Fibroblast of upper back skin (primary cell): Measurements from ENCODE around the gene ATP5F1D.
A peak's percentile ranks its signal among the peaks of the same experiment; 100 is the strongest.

Source experiments
- DNase-seq: peaks from one replicate; pipeline ENCODE4 v3.0.0-alpha.2; 2013

Gene ATP5F1D

DNA sequence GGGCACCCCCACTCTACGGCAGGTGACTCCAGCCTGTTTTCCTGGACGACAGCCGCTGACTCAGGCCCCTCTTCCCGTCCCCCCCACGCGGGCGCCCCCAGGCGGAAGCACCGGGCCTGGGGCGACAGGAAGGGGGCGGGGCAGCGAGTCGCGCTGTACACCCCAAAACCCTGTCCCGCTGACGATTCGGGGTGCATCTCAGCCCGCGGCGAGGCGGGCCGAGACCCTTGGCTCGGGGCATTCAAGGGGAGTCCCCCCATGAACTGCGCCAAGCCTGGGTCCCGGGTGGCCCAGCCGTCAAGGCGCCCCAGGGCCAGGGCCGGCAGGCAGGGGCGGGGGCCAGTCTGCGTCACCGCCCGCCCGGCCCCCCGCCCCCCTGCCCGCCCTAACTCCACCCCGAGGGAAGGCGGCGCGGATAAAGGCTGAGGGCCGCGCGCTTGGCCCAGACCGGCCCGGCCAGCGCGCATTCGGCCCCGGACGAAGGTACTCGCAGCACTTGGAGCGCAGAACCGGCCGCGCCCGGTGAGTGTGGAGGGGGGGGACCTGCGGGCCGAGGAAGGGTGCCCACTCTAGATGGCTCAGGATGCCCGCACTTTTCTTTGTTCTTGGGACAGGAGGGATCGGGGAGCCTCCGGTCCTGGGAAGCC, 6.7 kb downstream of the ATP5F1D start, which contains the start of gene MIDN:
MIDN (plus strand) TSS at position 445 of the 647 bp plus-strand sequence. CDS start 1,714 bp downstream, outside the sequence.
- DNase-seq, result peak; percentile 86

DNA sequence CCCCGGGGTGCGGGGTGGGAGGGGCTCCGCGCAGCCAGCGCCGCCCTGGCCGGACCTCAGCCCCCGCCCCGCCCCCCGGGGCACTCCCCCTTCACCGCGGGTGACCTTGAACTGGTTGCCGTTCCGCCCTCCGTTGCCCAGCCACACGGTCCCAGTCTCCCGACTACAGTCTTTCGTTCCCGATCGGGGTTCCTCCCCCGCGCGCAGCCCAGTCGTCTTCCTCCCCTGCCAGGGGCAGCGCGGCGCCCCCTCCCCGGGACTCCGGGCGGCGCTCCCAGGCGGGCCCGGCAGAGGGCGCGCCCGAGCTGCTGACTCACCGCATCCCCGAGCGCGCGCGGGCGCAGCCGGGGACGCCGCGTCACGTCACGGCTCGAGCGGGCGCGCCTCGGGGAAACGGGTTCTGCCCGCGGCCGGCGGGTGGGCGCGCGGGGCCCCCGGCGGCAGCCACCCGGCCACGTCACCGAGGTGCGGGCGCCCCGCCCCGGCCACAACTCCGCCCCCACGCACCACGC, 7.3 kb downstream of the ATP5F1D start:
- peak; percentile 79 for DNase-seq

DNA sequence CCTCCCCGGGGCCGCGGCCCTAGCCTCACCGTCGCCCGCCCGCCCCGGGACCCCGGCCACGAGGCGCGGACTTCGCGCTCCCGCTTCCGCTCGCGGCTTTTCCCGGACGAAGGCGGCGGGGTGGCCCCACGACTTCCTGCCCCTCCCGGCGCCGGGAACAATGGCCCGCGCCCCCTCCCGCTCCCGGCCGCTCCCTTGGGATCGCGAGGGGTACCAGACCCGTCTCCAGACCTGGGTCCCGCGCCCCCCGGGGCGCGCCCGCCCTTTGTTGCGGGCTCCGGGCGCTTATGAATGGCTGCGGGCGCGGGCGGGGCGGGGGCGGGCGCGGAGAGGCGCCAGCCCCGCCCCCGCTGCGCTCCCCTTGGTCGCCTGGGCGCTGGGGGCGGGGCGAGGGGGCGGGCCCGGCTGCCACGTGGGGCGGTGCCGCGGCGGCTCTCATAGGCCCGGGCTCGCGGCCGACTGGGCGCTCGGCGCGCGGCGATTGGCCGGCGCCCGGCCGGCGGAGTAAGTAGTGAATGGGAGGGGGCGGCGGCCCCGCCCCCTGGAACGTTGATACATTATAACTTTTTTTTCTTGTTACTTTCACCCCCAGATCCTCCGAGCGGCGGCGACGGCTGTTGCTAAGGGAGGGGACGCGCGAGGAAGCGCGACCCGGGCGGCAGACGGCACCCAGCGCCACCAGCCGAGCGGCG, 7.9 kb downstream of the ATP5F1D start:
- DNase-seq, result peak; percentile 96

DNA sequence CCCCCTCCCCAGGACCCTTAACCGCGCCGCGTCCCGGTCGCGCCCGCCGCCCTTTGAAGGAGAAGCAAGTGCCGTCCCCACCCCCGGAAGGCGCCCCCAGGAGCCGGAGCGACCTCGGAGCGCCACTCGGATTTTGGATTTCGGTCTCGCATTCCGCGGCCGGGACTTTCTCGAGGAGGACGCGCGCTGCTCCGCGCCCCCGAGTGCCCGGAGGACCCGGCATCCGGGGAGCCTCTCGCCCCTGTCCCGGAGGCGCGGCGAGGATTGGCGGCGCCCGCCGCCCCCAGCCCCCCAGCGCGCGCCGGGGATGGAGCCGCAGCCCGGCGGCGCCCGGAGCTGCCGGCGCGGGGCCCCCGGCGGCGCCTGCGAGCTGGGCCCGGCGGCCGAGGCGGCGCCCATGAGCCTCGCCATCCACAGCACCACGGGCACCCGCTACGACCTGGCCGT, 8.5 kb downstream of the ATP5F1D start:
- DNase-seq, result no peak

DNA sequence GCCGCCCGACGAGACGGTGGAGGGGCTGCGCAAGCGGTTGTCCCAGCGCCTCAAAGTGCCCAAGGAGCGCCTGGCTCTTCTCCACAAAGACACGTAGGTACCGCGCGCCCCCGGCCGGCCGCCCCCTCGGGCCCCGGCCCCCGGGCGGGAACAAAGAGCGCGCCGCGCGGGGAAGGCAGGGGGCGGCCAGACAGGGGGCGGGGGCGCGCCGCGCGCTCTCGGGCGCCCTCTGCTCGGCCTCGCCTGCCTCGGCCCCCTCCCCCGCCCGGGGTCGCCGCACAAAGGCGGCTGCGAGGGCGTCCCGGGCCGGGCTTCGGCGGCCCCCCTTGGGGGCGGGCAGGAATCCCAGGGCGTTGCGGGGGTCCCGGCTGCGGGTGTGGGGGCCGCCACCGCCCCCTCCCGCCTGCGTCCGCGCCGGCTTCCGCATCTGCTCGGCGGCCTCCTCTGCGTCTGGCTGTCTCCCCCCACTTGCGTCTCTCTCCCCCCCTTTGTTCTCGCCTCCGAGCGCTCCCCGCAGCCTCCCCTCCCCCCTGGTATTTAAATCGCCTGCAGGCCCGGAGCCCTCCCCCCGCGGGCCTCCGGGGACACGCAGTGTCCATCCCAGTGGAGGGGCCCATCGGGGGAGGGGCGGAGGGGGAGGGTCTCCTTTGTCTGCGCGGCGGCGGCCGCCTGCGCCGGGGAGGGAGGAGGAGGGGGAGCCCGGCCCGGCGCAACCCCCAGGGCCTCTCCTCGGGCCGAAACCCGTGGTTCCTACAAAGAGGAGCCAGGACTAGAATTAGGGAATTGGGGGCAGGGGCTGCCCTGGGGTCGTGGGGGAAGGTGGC, 9.1 kb downstream of the ATP5F1D start:
- DNase-seq, result peak; percentile 81

DNA sequence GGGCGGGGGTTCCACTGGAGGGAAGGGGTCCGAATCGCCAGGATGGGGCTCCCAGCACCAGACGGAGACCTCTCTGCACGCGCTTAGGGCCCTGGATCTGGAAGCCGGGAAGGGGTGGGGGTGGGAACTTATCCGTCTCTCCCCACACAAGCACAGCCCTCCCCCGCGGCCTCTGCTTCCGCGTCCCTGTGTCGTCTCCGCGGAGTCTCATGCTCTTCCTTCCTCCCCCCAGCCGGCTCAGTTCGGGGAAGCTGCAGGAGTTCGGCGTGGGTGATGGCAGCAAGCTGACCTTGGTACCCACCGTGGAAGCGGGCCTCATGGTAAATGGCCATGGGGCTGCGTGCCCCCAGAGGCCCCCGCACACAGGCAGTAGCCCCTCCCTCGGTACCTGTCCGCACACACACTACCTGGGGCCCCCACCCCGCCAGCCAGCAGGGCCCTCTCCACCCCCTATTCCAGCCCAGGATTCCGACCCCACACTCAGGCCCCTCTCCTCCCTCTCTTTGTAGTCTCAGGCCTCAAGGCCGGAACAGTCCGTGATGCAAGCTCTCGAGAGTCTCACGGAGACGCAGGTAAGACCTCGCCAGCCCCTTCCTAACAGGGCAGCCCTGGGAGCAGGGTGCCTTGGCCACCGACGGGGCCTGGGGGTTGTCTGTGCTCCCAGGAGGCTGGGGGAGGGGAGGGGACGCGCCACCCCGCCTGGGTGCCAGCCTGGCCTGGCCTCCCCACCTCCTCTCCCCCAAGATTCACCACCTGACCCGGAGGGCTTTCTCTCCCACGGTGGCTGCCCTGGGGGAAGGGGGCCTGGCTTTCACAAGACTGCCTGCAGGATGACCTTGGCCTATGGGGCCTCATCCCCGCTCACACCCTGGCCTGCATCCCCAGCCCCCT, 10.0 kb downstream of the ATP5F1D start:
- peak; percentile 72 for DNase-seq

DNA sequence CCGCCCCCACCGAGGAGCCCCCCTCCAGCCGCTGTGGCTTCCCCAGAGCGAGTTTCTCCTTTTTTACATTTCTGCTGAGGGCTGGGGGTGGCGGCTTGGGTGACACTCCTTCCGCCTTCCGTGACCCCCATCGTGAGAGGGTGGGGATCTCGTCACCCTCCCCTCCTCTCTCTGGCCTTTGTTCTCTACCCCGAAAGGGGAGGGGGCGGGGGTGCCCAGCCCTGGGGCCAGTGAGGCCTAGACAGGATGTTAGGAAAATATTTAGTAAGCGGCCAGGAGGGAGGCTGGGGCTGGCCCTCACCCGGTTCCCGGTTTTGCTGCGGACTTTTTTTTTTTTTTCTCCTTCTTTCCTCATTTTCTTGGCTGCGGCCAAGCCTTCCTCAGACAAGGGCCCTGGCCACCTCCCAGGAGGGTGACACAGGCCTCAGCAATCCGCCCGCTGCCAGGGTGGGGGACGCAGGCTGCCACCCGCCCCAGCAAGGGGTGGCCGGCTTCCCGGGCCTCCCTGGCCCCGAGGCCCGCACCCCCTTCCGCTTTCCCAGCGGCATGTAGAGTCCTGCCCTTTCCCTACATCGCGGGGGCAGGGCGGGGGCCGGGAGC, 10.8 kb downstream of the ATP5F1D start:
- DNase-seq, result peak; percentile 96

DNA sequence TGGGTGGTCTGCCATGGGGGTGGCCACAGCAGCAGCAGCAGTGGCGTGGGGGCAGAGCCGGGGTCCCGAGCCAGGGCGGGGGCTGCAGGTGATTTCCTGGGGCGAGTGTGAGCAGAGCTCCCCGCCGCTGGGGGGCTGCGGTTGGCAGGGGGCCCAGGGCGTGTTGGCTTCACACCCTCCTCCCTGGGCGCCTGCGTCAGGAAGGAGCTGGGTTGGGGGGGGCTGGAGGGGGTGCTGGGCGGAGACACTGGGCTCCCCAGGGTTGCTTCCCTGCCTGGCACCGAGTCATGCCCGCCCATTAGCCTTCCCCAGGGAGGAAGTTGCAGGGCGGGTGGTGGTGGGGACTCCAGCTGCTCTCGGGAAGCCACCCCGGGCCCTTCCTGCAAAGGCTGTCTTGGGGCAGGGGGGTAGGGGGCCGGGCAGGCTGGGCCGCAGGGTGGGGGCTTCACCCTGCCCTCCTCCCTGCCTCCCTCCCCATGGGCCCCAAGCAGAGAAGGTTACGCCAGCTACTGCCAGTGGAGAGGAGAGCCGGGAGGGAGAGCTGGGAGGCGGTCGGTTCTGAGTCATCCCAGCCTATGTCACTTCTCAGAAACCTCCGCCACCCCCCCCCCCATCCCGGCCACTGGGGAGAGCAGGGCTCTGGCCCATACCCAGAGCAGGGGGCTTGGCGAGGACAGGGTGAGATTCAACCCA, 11.4 kb downstream of the ATP5F1D start:
- peak; percentile 98 for DNase-seq

DNA sequence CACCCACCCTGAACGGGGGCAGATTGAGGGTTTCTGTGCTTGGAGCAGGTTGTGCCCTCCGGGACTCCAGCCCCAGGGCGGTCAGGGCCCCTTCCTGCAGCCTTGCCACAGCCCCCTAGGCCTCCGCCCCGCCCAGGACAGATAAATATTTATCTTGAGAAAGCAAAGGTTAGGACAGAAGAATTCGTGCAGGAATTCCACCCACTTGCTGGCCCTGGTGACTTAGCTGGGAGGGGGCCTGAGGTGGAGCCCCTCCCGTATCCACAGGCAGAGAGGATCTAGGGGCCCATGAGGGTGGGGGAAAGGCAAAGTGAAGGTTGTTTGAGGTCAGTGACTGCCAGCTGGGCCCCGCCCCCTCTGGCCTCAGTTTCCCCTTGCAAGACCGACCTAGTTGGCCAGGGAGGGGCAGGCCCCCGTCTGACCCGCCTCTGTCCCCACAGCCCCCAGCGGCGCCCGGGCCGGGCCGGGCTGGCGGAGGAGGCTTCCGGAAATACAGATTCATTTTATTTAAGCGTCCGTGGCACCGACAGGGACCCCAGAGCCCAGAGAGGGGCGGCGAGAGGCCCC, 12.0 kb downstream of the ATP5F1D start:
- no peak for DNase-seq

DNA sequence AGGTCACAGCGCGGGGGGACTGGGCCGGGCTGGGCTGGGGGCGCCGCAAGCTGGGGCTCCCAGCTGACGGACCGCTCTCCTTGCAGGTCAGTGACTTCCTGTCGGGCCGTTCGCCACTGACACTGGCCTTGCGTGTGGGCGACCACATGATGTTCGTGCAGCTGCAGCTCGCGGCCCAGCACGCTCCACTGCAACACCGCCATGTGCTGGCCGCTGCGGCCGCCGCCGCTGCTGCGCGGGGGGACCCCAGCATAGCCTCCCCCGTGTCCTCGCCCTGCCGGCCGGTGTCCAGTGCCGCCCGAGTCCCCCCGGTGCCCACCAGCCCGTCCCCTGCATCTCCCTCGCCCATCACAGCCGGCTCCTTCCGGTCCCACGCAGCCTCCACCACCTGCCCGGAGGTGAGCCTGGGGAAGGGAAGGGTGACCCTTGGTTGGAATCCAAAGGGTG, 12.6 kb downstream of the ATP5F1D start:
- DNase-seq, result no peak

DNA sequence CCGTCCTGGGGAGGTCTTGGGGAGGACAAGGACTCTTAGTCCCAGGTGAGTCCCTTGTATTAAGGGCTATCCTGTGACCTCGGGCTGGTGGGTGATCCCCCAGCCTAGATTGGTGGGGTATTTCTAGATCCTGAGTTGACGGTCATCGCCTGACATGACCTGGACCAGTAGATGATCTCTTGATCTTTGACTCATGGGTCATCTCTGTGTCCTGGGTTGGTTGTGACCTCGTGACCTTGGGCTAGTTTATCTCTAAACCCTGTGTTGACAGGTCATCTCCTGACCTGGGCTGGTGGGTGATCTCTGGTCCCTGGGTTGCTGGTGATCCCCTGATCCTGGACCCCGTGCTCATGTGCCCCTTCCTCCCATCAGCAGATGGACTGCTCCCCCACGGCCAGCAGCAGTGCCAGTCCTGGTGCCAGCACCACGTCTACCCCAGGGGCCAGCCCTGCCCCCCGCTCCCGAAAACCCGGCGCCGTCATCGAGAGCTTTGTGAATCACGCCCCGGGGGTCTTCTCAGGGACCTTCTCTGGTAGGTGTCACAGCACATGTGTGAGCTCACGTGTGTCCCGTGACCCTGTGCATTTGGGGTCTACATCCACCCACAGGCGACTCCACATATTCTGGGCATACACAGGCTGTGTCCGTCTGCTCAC, 13.1 kb downstream of the ATP5F1D start:
- no peak for DNase-seq

DNA sequence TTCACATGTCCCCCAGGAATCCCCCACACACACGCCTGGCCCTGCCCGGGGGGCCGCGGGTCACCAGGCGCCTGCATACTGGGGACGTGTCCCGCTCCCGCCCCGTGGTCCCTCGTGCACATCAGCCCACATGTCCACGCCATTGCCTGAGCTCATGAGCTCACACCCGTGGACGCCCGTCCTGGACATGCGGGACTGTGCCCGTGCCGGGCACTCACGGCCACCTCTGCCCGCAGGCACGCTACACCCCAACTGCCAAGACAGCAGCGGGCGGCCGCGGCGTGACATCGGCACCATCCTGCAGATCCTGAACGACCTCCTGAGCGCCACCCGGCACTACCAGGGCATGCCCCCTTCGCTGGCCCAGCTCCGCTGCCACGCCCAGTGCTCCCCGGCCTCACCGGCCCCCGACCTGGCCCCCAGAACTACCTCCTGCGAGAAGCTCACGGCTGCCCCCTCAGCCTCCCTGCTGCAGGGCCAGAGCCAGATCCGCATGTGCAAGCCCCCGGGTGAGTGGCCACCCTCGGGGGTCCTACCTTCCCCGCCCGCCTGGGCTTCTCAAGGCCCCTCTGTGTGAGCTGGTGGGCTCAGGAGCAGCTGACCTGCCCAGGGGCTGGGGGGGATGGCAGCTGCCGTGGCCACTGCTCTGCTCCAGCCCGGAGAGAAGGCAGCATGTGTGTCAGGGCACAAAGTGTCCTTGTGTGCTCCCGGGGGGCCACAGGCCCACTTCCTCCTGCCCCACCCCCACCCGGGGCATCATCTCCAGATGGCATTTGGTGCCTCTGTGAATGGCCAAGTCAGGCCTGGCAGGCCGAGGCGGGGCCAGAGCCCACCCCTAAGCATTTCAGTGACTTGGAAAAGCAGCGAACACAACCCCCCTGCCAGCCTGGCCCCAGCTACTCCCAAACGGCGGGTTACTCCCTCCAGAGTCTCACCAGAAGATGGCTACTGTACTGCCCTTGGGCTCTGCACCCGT, 13.9 kb downstream of the ATP5F1D start:
- DNase-seq, result no peak

DNA sequence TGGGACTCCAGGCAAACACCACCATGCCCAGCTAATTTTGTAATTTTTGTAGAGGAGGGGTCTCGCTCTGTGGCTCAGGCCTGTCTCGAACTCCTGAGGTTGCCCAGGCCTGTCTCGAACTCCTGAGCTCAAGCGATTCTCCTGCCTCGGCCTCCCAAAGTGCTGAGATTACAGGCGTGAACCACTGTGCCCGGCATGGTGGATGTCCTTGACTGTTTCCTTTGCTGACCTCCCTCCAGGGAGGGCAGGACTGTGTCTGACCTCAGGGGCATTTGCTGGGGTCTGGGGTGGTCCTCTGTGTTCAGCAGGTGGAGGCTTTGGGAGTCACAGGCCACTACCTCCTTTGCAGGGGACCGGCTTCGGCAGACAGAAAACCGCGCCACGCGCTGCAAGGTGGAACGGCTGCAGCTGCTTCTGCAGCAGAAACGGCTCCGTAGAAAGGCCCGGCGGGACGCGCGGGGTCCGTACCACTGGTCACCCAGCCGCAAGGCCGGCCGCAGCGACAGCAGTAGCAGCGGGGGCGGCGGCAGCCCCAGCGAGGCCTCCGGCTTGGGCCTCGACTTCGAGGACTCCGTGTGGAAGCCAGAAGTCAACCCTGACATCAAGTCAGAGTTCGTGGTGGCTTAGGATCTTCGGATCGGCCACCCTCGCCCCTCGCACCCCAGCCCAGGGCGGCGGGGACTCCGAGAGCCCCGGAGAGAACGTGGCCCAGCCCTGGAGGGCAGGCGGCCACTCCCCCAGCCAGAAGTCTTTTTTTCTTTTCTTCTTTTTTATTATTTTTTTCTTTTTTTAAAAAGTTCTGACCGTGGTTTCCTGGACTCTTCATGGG, 15.3 kb downstream of the ATP5F1D start:
- DNase-seq, result no peak

DNA sequence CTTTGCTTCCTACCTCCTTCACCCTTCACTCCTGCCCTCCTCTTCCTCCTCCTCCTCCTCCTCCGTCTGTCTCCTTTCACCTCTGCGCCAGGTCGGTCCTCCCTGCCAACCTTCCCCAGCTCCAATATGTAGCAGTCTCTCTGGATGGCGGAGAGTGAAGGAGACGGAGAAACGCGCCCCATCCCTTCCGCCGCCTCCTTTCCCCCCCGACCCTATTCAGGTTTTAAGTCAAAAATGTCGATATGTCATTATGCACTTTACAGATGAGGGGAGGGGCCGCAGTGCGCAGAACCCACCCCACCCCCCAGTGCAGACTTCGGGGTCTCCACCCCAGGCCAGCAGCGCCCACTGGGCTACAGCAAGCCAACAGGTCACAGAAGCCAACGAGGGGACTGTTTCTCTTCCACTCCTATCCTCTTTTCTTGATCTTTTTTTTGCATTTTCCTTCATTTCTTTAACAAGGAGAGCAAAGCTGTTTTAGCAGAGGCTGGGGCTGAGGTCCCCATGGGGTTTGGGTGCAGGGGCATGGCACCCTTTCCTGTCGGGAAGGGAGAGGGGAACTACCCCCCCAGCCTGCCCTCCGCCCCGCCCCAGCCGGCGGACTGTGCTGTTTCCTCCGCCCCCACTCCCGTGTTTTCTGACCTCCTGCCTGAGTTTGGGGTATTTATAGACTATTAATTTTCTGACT, 16.1 kb downstream of the ATP5F1D start:
- DNase-seq, result no peak

DNA sequence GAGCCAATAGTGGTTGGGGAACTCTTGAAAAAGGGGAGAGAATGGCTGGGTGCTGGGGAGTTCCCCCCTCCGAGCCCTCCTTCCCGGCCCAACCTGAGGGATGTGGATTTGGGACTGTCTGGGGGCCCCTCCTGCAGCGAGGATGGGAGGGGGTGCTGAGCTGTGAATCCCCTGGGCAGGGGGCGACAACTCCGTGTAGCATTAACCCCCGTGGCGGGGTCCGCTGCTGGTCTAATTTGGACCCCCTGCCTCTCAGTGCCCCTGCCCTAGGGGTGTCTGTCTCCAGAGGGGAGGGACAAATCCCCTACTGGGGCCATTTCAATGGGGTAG, 16.6 kb downstream of the ATP5F1D start:
- no peak for DNase-seq

DNA sequence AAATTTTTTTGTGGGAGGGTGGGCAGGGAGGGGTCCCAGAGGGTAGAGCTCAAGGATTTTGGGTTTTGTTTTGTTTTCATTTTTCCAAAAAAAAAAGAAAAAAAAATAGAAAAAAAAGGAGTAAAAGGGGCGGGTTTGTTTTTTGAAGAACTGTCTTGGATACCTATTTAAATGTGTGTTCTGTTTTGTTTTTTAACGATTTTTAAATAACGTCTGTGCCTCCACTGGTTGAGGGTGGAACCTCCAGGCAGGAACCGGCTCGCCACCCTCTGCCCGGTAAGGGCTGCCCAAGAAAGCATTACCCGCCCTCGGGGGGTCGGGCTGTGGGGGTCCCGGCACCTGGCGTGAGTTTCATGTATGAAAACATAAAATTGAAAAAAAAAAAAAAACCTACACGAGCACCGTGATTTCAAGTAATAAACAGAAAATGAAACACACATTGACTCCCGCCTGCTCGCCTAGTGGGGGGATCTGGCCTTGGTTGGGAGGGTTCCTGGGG, 17.2 kb downstream of the ATP5F1D start:
- DNase-seq, result no peak

DNA sequence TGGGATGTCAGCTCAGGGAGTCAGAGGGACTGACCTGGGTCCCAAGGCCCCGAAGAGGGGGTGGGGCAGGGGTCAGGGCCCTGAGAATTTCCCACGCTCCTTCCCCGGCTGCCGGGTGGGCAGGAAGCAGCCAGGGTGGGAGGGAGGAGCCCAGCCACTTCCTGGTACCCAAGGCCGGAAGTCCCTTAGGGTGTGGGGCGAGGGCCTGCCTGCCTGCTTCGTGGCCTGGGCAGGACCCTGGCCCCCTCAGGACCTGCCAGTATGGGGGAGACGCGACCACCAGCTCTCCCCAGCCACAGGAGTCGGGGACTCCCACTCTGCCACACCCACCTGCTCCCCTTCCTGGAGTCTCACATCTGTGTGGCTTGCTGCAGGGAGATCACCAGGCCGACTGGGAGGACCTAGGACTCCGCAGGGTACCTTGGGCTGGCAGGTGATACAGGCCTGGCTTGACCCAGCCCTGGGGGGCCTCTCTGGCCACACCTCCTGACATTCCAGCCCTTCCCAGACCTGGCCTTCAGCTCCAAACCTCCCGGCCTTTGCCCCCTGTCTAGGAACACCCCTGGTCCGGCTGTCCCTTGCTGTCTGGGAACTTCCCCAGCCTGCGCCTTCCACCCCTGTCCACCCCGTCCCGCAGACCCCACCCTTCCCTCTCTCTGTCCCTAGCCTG, 17.8 kb downstream of the ATP5F1D start:
- DNase-seq, result peak; percentile 50
